HepG2 (cell line): ENCODE measurements around the gene ADCY6. TPM values are rescaled to one million over a fixed set of nuclear protein-coding genes. Genes with fewer than 3 reads are reported as not detected.

Experiments used
- JUND ChIP-seq: sonication (generic); formaldehyde crosslinking; IDR thresholded peaks from 2 replicates; pipeline ENCODE4 v1.8.0; 2022; ENCODE audit warnings: mild to moderate bottlenecking, missing genetic modification reagents
- LRRFIP1 ChIP-seq: sonication (generic); formaldehyde crosslinking; conservative IDR thresholded peaks from 2 replicates; pipeline ENCODE4 v1.4.0; 2020; ENCODE audit warnings: missing genetic modification reagents
- POLR2G ChIP-seq: fragments of 200-400 bp; formaldehyde crosslinking; IDR thresholded peaks from 2 replicates; pipeline ENCODE4 v1.6.1; 2018; ENCODE audit warnings: mild to moderate bottlenecking, low read depth, low read length, moderate library complexity
- SIN3A ChIP-seq: IDR thresholded peaks from 2 replicates; pipeline ENCODE4 v1.6.1; 2011; ENCODE audit warnings: low read depth, mild to moderate bottlenecking, control low read depth, low read length, borderline replicate concordance
- SNAPC4 ChIP-seq: sonication (generic); formaldehyde crosslinking; IDR thresholded peaks from 2 replicates; pipeline ENCODE4 v1.4.0; 2020; ENCODE audit warnings: mild to moderate bottlenecking, missing genetic modification reagents
- THRA ChIP-seq: sonication (generic); formaldehyde crosslinking; IDR thresholded peaks from 2 replicates; pipeline ENCODE4 v1.4.0; 2020; ENCODE audit warnings: missing genetic modification reagents, borderline replicate concordance
- ZNF180 ChIP-seq: sonication (generic); formaldehyde crosslinking; IDR thresholded peaks from 2 replicates; pipeline ENCODE4 v1.4.0; 2020; ENCODE audit warnings: low read depth, missing genetic modification reagents, borderline replicate concordance
- ZNF205 ChIP-seq: IDR thresholded peaks from 2 replicates; pipeline ENCODE4 v1.6.1; 2018; ENCODE audit warnings: missing biosample characterization, missing genetic modification reagents
- ZNF235 ChIP-seq: sonication (generic); formaldehyde crosslinking; IDR thresholded peaks from 2 replicates; pipeline ENCODE4 v1.8.1; 2023; ENCODE audit warnings: mild to moderate bottlenecking, missing genetic modification reagents, borderline replicate concordance
- ZNF343 ChIP-seq: sonication (generic); formaldehyde crosslinking; IDR thresholded peaks from 2 replicates; pipeline ENCODE4 v1.4.0; 2020; ENCODE audit warnings: mild to moderate bottlenecking, missing genetic modification reagents
- ZNF784 ChIP-seq: sonication (generic); formaldehyde crosslinking; IDR thresholded peaks from 2 replicates; pipeline ENCODE4 v1.5.1; 2020; ENCODE audit warnings: missing genetic modification reagents, mild to moderate bottlenecking, borderline replicate concordance
- ZSCAN12 ChIP-seq: sonication (generic); formaldehyde crosslinking; IDR thresholded peaks from 2 replicates; pipeline ENCODE4 v1.9.0; 2021; ENCODE audit warnings: mild to moderate bottlenecking, missing genetic modification reagents
- ZSCAN20 ChIP-seq: sonication (generic); formaldehyde crosslinking; IDR thresholded peaks from 2 replicates; pipeline ENCODE4 v1.4.0; 2020; ENCODE audit warnings: missing genetic modification reagents, mild to moderate bottlenecking, borderline replicate concordance
- ZSCAN21 ChIP-seq: sonication (generic); formaldehyde crosslinking; IDR thresholded peaks from 2 replicates; pipeline ENCODE4 v1.8.0; 2022; ENCODE audit warnings: mild to moderate bottlenecking, missing genetic modification reagents, moderate library complexity, borderline replicate concordance
- polyA plus RNA-seq, 8 experiments: library from polyadenylated mRNA; depleted of rRNA in 3 of 8; stranded (reverse) in 7 of 8; unstranded in 1 of 8; fragments of >200 nt; fragmentation: Illumina TruSeq in 4 of 8; extraction: Trizol in 4 of 8; gene quantifications; 2 replicates each; pipeline versions ENCODE4 v1.2.1 to v1.2.3, GENCODE V29; 2011 to 2016; ENCODE audit warnings: low read depth in 4 of 8, missing spikeins in 1 of 8, mixed read lengths in 1 of 8; ENCODE audit not compliant: insufficient read depth in 1 of 8
- total RNA-seq, 5 experiments: library from RNA; depleted of rRNA; stranded (reverse); fragments of >200 nt; fragmentation: Illumina TruSeq; extraction: Trizol; gene quantifications; 2 replicates each; pipeline ENCODE4 v1.2.3, GENCODE V29; 2016; ENCODE audit warnings: low read depth in 1 of 5
- TF ChIP-seq, protein P1 (sequence below): sonication (generic); formaldehyde crosslinking; IDR thresholded peaks from 2 replicates; pipeline ENCODE4 v1.5.1; 2020; ENCODE audit warnings: missing genetic modification reagents, mild to moderate bottlenecking, borderline replicate concordance

ADCY6 gene
- total and polyA plus RNA-seq, 2 of the 13 experiments (the other 11 are each of a cell fraction or from before 2014, with no cell fraction given): 10.6 to 11.8 TPM

DNA sequence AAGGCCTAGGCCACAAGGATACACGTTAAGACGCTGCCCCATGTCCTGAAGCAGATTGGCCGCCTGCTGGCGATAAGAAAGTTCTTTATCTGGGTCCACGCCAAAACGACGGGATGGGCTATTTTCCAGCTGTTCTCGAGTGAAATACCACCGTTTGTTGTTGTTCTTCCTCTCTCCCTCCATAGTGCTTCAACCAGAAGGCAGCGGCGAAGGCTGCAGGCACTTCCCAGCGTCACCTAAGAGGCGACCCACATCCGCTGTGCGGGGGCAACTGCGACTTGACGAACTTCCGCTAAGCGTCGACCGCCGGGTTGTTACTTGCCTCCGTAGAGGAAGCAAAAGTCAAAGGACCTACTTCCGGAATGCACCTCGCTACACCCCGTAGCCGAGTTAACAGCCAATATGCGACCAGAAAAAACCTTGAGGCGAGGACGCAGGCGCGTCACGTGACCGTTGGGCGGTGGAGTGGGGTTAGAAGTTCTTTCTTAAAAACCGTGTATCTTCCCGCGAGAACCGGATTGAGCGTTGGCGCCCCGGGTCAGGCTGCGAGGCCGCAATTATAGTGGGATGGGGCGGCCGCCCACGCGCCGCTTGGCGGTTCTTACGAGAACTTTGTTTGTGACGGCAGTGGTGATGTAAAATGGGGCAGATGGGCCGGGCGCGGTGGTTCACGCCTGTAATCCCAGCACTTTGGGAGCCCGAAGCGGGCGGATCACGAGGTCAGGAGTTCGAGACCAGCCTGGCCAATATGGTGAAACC is 72.2 kb downstream of the ADCY6 start, which contains the start of gene CCNT1 (continued):
- TF ChIP-seq ZNF784 (CRISPR knock-in tag) (no peak), ZNF235 (CRISPR knock-in tag) (peak; percentile 89; the same call in 1 of the 2 replicates), ZNF180 (0 out of 2 replicates have a peak, but pooled peaks have one; percentile 43), LRRFIP1 (CRISPR knock-in tag) (no peak), POLR2G (peak; percentile 86), JUND (0 out of 2 replicates have a peak, but pooled peaks have one; percentile 5), SNAPC4 (peak; percentile 86), ZSCAN20 (CRISPR knock-in tag) (0 out of 2 replicates have a peak, but pooled peaks have one; percentile 31), SIN3A (peak; percentile 83; the same call in 1 of the 2 replicates), ZNF343 (CRISPR knock-in tag) (peak; percentile 81; the same call in 1 of the 2 replicates), THRA (peak; percentile 37), ZSCAN12 (CRISPR knock-in tag) (no peak), ZNF205 (CRISPR knock-in tag) (peak; percentile 98), ZSCAN21 (no peak)
- TF ChIP-seq, protein P1, sequence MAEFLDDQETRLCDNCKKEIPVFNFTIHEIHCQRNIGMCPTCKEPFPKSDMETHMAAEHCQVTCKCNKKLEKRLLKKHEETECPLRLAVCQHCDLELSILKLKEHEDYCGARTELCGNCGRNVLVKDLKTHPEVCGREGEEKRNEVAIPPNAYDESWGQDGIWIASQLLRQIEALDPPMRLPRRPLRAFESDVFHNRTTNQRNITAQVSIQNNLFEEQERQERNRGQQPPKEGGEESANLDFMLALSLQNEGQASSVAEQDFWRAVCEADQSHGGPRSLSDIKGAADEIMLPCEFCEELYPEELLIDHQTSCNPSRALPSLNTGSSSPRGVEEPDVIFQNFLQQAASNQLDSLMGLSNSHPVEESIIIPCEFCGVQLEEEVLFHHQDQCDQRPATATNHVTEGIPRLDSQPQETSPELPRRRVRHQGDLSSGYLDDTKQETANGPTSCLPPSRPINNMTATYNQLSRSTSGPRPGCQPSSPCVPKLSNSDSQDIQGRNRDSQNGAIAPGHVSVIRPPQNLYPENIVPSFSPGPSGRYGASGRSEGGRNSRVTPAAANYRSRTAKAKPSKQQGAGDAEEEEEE (CRISPR knock-in tag): no peak
